ENCODE measurements around the gene DR1. TPM values are rescaled to one million over a fixed set of nuclear protein-coding genes. Genes with fewer than 3 reads are reported as not detected.

DR1 gene
- total and polyA plus RNA-seq, 3 experiments from 2014 or later: 75.3 to 114 (median 108) TPM

GRCh38 chr1:93317943-93318342, 27.8 kb upstream of the DR1 start:
- Mint-ChIP-seq H3K4me1 (no peaks in the 10 kb centered on the region), H3K27ac (no peak overlapping the region), H3K27me3 (no peaks in the 10 kb centered on the region), H3K36me3 (peaks cover 7 to 15% (median 12%) of the 10 kb centered on the region in 3 donors), H3K9me3 (no peaks in the 10 kb centered on the region), H3K4me3 (no peak overlapping the region)
- DNase-seq: no peak
- no peaks in the 10 kb centered on the region for H3K4me1 ChIP-seq (ENCODE audit: insufficient read depth, low read length)
- POLR2A ChIA-PET: no interaction called here
- H3K27ac ChIP-seq (ENCODE audit: low read depth, low read length): no peak overlapping the region
- no peaks in the 10 kb centered on the region for H3K36me3 ChIP-seq (ENCODE audit: insufficient read depth, low read length)
- no peak overlapping the region for H3K4me3 ChIP-seq (ENCODE audit: low read length)
- H3K9me3 ChIP-seq (ENCODE audit: low read length): no peaks in the 10 kb centered on the region
- H3K27me3 ChIP-seq (ENCODE audit: insufficient read depth, low read length, poor library complexity, severe bottlenecking): no peaks in the 10 kb centered on the region
- CTCF ChIA-PET: no interaction called here

- POLR2A ChIA-PET: no interaction called here
- Mint-ChIP-seq H3K4me1 (no peaks in the 10 kb centered on the region), H3K4me3 (no peak overlapping the region), H3K9me3 (no peaks in the 10 kb centered on the region), H3K36me3 (peaks cover 4 to 6% (median 6%) of the 10 kb centered on the region in 3 donors), H3K27me3 (no peaks in the 10 kb centered on the region), H3K27ac (no peak overlapping the region)
- DNase-seq: no peak
- no peaks in the 10 kb centered on the region for H3K9me3 ChIP-seq (ENCODE audit: low read length)
- CTCF ChIA-PET: no interaction called here
- H3K27ac ChIP-seq (ENCODE audit: low read depth, low read length): no peak overlapping the region
- no peaks in the 10 kb centered on the region for H3K27me3 ChIP-seq (ENCODE audit: insufficient read depth, low read length, poor library complexity, severe bottlenecking)
- H3K4me1 ChIP-seq (ENCODE audit: insufficient read depth, low read length): no peaks in the 10 kb centered on the region
- H3K4me3 ChIP-seq (ENCODE audit: low read length): no peak overlapping the region
- no peaks in the 10 kb centered on the region for H3K36me3 ChIP-seq (ENCODE audit: insufficient read depth, low read length)
Measured at GRCh38 chr1:93321720-93322119, 24.0 kb upstream of the DR1 start.

GRCh38 chr1:93322349-93322748, 23.4 kb upstream of the DR1 start:
- no peaks in the 10 kb centered on the region for H3K27me3 ChIP-seq (ENCODE audit: insufficient read depth, low read length, poor library complexity, severe bottlenecking)
- H3K27ac ChIP-seq (ENCODE audit: low read depth, low read length): no peak overlapping the region
- POLR2A ChIA-PET: no interaction called here
- Mint-ChIP-seq H3K36me3 (peaks cover 4 to 6% (median 6%) of the 10 kb centered on the region in 3 donors), H3K9me3 (no peaks in the 10 kb centered on the region), H3K4me1 (no peaks in the 10 kb centered on the region), H3K4me3 (no peak overlapping the region), H3K27me3 (no peaks in the 10 kb centered on the region), H3K27ac (no peak overlapping the region)
- H3K4me3 ChIP-seq (ENCODE audit: low read length): no peak overlapping the region
- CTCF ChIA-PET: no interaction called here
- no peaks in the 10 kb centered on the region for H3K4me1 ChIP-seq (ENCODE audit: insufficient read depth, low read length)
- no peaks in the 10 kb centered on the region for H3K36me3 ChIP-seq (ENCODE audit: insufficient read depth, low read length)
- no peak for DNase-seq
- H3K9me3 ChIP-seq (ENCODE audit: low read length): no peaks in the 10 kb centered on the region

GRCh38 chr1:93323185-93323820, 22.4 kb upstream of the DR1 start:
- Histone ChIP-seq H3K36me3 (ENCODE audit: insufficient read depth, low read length) (no peaks in the 10 kb centered on the region), H3K27ac (ENCODE audit: low read depth, low read length) (no peak overlapping the region), H3K27me3 (ENCODE audit: insufficient read depth, low read length, poor library complexity, severe bottlenecking) (no peaks in the 10 kb centered on the region), H3K4me3 (ENCODE audit: low read length) (no peak overlapping the region), H3K9me3 (ENCODE audit: low read length) (no peaks in the 10 kb centered on the region), H3K4me1 (ENCODE audit: insufficient read depth, low read length) (no peaks in the 10 kb centered on the region)
- no peak overlapping the region for H3K4me3 Mint-ChIP-seq
- peaks cover 4 to 6% (median 6%) of the 10 kb centered on the region in 3 donors for H3K36me3 Mint-ChIP-seq
- CTCF ChIA-PET: no interaction called here
- H3K9me3 Mint-ChIP-seq: no peaks in the 10 kb centered on the region
- no peaks in the 10 kb centered on the region for H3K4me1 Mint-ChIP-seq
- H3K27ac Mint-ChIP-seq: no peak overlapping the region
- DNase-seq: no peak
- POLR2A ChIA-PET: no interaction called here
- no peaks in the 10 kb centered on the region for H3K27me3 Mint-ChIP-seq

GRCh38 chr1:93324486-93325464, 20.9 kb upstream of the DR1 start:
- H3K27ac ChIP-seq (ENCODE audit: low read depth, low read length): no peak overlapping the region
- H3K27me3 ChIP-seq (ENCODE audit: insufficient read depth, low read length, poor library complexity, severe bottlenecking): no peaks in the 10 kb centered on the region
- H3K4me3 ChIP-seq (ENCODE audit: low read length): no peak overlapping the region
- no peaks in the 10 kb centered on the region for H3K36me3 ChIP-seq (ENCODE audit: insufficient read depth, low read length)
- DNase-seq: no peak
- CTCF ChIA-PET: interaction anchor here (1.0 kb wide), 1 partner anchor 21 kb away, joined by 3 read pairs; no protein-coding TSS in a partner anchor
- H3K4me1 ChIP-seq (ENCODE audit: insufficient read depth, low read length): no peaks in the 10 kb centered on the region
- no peak overlapping the region for H3K27ac Mint-ChIP-seq
- H3K9me3 Mint-ChIP-seq: peaks cover 0 to 2% (median 0%) of the 10 kb centered on the region in 5 donors
- H3K4me1 Mint-ChIP-seq: no peaks in the 10 kb centered on the region
- POLR2A ChIA-PET: no interaction called here
- no peaks in the 10 kb centered on the region for H3K9me3 ChIP-seq (ENCODE audit: low read length)
- H3K4me3 Mint-ChIP-seq: no peak overlapping the region
- peaks cover 4 to 6% (median 6%) of the 10 kb centered on the region in 3 donors for H3K36me3 Mint-ChIP-seq
- H3K27me3 Mint-ChIP-seq: no peaks in the 10 kb centered on the region

- H3K27ac Mint-ChIP-seq: peak overlapping the region in 2 of 8 donors; percentile 10 to 26
- no peak overlapping the region for H3K27ac ChIP-seq (ENCODE audit: low read depth, low read length)
Measured at GRCh38 chr1:93328809-93329760, 16.6 kb upstream of the DR1 start.

GRCh38 chr1:93330196-93330595, 15.5 kb upstream of the DR1 start:
- no peaks in the 10 kb centered on the region for H3K27me3 ChIP-seq (ENCODE audit: insufficient read depth, low read length, poor library complexity, severe bottlenecking)
- Mint-ChIP-seq H3K36me3 (peaks cover 0 to 2% (median 2%) of the 10 kb centered on the region in 3 donors), H3K27ac (peak overlapping the region in 1 of 8 donors; percentile 17), H3K27me3 (no peaks in the 10 kb centered on the region), H3K4me1 (no peaks in the 10 kb centered on the region), H3K4me3 (no peak overlapping the region), H3K9me3 (peaks cover 0 to 2% (median 0%) of the 10 kb centered on the region in 5 donors)
- no peaks in the 10 kb centered on the region for H3K9me3 ChIP-seq (ENCODE audit: low read length)
- ChIA-PET POLR2A (no interaction called here), CTCF (no interaction called here)
- H3K36me3 ChIP-seq (ENCODE audit: insufficient read depth, low read length): no peaks in the 10 kb centered on the region
- no peaks in the 10 kb centered on the region for H3K4me1 ChIP-seq (ENCODE audit: insufficient read depth, low read length)
- no peak overlapping the region for H3K27ac ChIP-seq (ENCODE audit: low read depth, low read length)
- no peak for DNase-seq
- H3K4me3 ChIP-seq (ENCODE audit: low read length): no peak overlapping the region

More at GRCh38 chr1:93328809-93329760, 16.6 kb upstream of the DR1 start:
- CTCF ChIA-PET: interaction anchor here (1.6 kb wide), 1 partner anchor 25 kb away, joined by 4 read pairs; no protein-coding TSS in a partner anchor
- no peaks in the 10 kb centered on the region for H3K36me3 ChIP-seq (ENCODE audit: insufficient read depth, low read length)
- Mint-ChIP-seq H3K27me3 (no peaks in the 10 kb centered on the region), H3K36me3 (peaks cover 0 to 2% (median 2%) of the 10 kb centered on the region in 3 donors), H3K4me1 (no peaks in the 10 kb centered on the region), H3K9me3 (peaks cover 0 to 2% (median 0%) of the 10 kb centered on the region in 5 donors), H3K4me3 (no peak overlapping the region)
- no peaks in the 10 kb centered on the region for H3K27me3 ChIP-seq (ENCODE audit: insufficient read depth, low read length, poor library complexity, severe bottlenecking)
- no peaks in the 10 kb centered on the region for H3K9me3 ChIP-seq (ENCODE audit: low read length)
- POLR2A ChIA-PET: no interaction called here
- no peak for DNase-seq
- no peak overlapping the region for H3K4me3 ChIP-seq (ENCODE audit: low read length)
- no peaks in the 10 kb centered on the region for H3K4me1 ChIP-seq (ENCODE audit: insufficient read depth, low read length)
